ENCODE measurements around the gene OIT3. TPM values are rescaled to one million over a fixed set of nuclear protein-coding genes. Genes with fewer than 3 reads are reported as not detected.

The OIT3 gene
- total and polyA plus RNA-seq, 2 of the 8 experiments (the other 6 are each of a cell fraction or from before 2014, with no cell fraction given): not detected

DNA sequence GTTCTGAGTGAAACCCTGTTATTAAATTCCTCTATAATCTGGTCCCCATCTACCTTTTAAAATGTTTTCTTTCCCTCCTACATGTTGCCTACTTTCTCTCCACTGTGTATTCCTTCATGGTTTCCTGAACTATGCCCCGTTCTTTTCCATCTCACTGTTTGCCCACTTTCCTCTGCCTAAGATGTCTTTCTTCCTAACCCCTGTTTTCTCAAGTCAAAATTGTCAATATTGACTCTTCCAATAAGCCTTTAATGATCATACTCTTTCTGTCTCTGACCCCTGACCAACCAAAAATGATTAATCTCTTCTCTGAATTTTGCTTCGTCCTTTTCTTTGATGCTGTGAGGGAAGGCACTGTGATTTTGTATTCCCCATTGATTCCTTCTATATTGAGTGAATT is 30.6 kb upstream of the OIT3 start:
- no peak overlapping the region for H2BK12ac ChIP-seq (ENCODE audit: low read depth, low read length)
- no peak overlapping the region for H3K23ac ChIP-seq (ENCODE audit: insufficient read length)
- H3K23me2 ChIP-seq (ENCODE audit: low read depth, low read length): no peaks in the 10 kb centered on the region
- no peaks in the 10 kb centered on the region for H3K27me3 ChIP-seq (replicated peaks in 1 of 4; ENCODE audit: control insufficient read depth in 3 of 4, extremely low read depth in 1 of 4, insufficient read depth in 3 of 4, low read length in 3 of 4)
- H3K79me2 ChIP-seq (ENCODE audit: control insufficient read depth in 1 of 2, insufficient read depth in 2 of 2, low read length in 2 of 2): no peaks in the 10 kb centered on the region
- H3K14ac ChIP-seq (ENCODE audit: insufficient read length): no peak overlapping the region
- no peak overlapping the region for H3K4me2 ChIP-seq (ENCODE audit: insufficient read depth in 1 of 2, low read depth in 2 of 2, low read length in 2 of 2)
- 90% methylated on average over 2 of the region's 2 CpGs; no CpG with 5 or more reads in 1 of the 2 experiments for WGBS, 2 experiments (ENCODE audit: extremely low coverage in 1 of 2, insufficient coverage in 1 of 2, insufficient read length in 1 of 2, insufficient replicate concordance in 2 of 2, low coverage in 1 of 2, low lambda C conversion rate in 2 of 2, missing lambda C conversion rate in 1 of 2)
- no peak overlapping the region for H3K9ac ChIP-seq (replicated peaks in 1 of 4; ENCODE audit: extremely low read depth in 1 of 4, low read depth in 3 of 4, low read length in 3 of 4)
- no peak overlapping the region for H2BK20ac ChIP-seq (ENCODE audit: low read length)
- peaks cover 0 to 7% (median 3%) of the 10 kb centered on the region in 4 experiments; a peak in 1 of 8 replicates for H3K36me3 ChIP-seq (ENCODE audit: control insufficient read depth in 2 of 4, insufficient read depth in 4 of 4, low read length in 3 of 4)
- H2AK5ac ChIP-seq (ENCODE audit: low read depth, low read length): no peak overlapping the region
- no peak overlapping the region for H4K5ac ChIP-seq (ENCODE audit: insufficient read length, low read depth, low read length)
- no peak overlapping the region for H3K56ac ChIP-seq (replicated peaks; ENCODE audit: insufficient read length, low read depth, low read length)
- no peaks in the 10 kb centered on the region for H3K9me3 ChIP-seq (ENCODE audit: insufficient read depth in 2 of 2, low read depth in 1 of 2, low read length in 1 of 2)
- H3K79me1 ChIP-seq (ENCODE audit: low read depth, low read length): no peaks in the 10 kb centered on the region
- FAIRE-seq (no peak), DNase-seq (ENCODE audit: low read depth in 1 of 2, low spot score in 2 of 2) (no peak)
- no peaks in the 10 kb centered on the region for H3K4me1 ChIP-seq (replicated peaks in 1 of 4; ENCODE audit: control insufficient read depth in 3 of 4, insufficient read depth in 4 of 4, low read length in 3 of 4)
- no peak overlapping the region for H4K91ac ChIP-seq (replicated peaks; ENCODE audit: insufficient read length, low read length)
- no peak overlapping the region for H3K4ac ChIP-seq (replicated peaks; ENCODE audit: insufficient read length, low read depth, low read length)
- H3K4me3 ChIP-seq (ENCODE audit: extremely low read depth in 1 of 4, insufficient read depth in 2 of 4, low read depth in 3 of 4, low read length in 4 of 4): no peak overlapping the region
- no peak overlapping the region for H3K18ac ChIP-seq (ENCODE audit: extremely low read depth, low read length)
- H4K20me1 ChIP-seq (replicated peaks in 1 of 2; ENCODE audit: control insufficient read depth in 1 of 2, insufficient read depth in 2 of 2, low read length in 2 of 2): no peaks in the 10 kb centered on the region
- no peak overlapping the region for H2AFZ ChIP-seq (ENCODE audit: low read length)
- no peak for TF ChIP-seq NRF1 (IDR thresholded peaks at IDR 0.05; ENCODE audit: low read depth, low read length)
- no peak for TF ChIP-seq SRF (IDR thresholded peaks at IDR 0.05; ENCODE audit: low read depth, low read length)
- no peak for TF ChIP-seq CBX8 (IDR thresholded peaks at IDR 0.05; ENCODE audit: borderline replicate concordance, low read depth, low read length)
- H2BK5ac ChIP-seq (ENCODE audit: low read depth, low read length): no peak overlapping the region
- H2BK120ac ChIP-seq (replicated peaks; ENCODE audit: low read depth, low read length): no peak overlapping the region
- no peak overlapping the region for H3K27ac ChIP-seq (ENCODE audit: low read depth, low read length)
- H4K8ac ChIP-seq (ENCODE audit: extremely low read depth, insufficient read depth, low read length): no peak overlapping the region
- H2BK15ac ChIP-seq (ENCODE audit: low read length): no peak overlapping the region
- POLR2A ChIA-PET (ENCODE audit: partially characterized antibody): no interaction called here
- CTCF ChIA-PET (ENCODE audit: partially characterized antibody): no interaction called here

All from H1 (cell line).